Fibroblast of the aortic adventitia (primary cell): Measurements from ENCODE around the gene NXPH4. TPM values are rescaled to one million over a fixed set of nuclear protein-coding genes. Genes with fewer than 3 reads are reported as not detected.

Source experiments
- DNase-seq: peaks from one replicate; pipeline ENCODE4 v3.0.0-alpha.2; 2010; ENCODE audit warnings: low read depth
- H3K4me3 ChIP-seq: 2 replicates; pipeline ENCODE4 v1.5.1; 2011; ENCODE audit warnings: low read depth, mild to moderate bottlenecking, control low read depth, low read length, moderate library complexity
- total RNA-seq: library from RNA; depleted of rRNA; stranded (reverse); fragments of >200 nt; gene quantifications from 2 replicates; pipeline ENCODE4 v1.2.3, GENCODE V29; 2012; ENCODE audit warnings: low replicate concordance
- TF ChIP-seq, protein P1 (sequence below): IDR thresholded peaks from 2 replicates; pipeline ENCODE4 v1.5.1; 2011; ENCODE audit warnings: mild to moderate bottlenecking, low read length, control low read depth, inconsistent platforms; ENCODE audit not compliant: insufficient read depth

NXPH4 gene
- total RNA-seq, 1 donor = 1.9 TPM

DNA sequence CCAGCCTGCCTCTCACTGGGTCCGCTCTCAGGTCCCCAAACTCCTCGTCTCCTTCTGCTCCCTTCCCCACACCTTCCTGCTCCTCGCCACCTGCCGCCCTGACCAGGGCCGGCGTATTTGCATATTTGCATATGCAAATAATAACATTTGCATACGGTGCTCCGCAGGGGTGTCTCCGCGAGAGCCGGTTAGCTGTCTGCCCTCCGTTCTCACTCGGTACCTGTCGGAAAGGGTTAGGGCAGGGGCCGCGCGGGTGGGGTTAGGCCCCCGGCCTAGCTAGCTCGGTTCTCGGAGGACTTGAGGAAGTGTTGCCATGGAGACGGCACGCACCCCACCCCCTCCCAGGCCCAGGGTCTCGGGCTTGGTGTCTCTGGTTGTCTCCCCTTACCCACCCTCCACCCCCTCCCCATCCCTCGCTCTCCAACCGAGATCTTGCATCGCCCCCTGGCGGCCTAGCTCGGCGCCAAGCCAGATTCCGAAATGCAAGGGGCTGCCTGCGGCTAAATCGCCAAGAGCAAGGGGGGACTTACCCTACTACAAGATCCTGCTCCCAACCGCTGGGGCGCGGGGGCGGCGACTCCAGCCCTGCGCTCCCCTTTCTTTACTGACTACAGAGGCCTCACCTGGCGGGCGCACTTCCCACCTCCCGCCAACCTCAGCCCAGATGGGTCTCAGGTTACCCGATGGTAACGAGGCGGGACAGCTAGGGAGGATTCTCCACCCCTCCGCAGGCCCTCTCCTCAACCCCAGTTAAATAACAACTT lies 26.3 kb downstream of the NXPH4 start:
- peak overlapping the region; percentile 28 for H3K4me3 ChIP-seq
- DNase-seq = peak; percentile 37
- TF ChIP-seq, protein P1, sequence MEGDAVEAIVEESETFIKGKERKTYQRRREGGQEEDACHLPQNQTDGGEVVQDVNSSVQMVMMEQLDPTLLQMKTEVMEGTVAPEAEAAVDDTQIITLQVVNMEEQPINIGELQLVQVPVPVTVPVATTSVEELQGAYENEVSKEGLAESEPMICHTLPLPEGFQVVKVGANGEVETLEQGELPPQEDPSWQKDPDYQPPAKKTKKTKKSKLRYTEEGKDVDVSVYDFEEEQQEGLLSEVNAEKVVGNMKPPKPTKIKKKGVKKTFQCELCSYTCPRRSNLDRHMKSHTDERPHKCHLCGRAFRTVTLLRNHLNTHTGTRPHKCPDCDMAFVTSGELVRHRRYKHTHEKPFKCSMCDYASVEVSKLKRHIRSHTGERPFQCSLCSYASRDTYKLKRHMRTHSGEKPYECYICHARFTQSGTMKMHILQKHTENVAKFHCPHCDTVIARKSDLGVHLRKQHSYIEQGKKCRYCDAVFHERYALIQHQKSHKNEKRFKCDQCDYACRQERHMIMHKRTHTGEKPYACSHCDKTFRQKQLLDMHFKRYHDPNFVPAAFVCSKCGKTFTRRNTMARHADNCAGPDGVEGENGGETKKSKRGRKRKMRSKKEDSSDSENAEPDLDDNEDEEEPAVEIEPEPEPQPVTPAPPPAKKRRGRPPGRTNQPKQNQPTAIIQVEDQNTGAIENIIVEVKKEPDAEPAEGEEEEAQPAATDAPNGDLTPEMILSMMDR = peak; percentile 68

- TF ChIP-seq, protein P1 = peak; percentile 82
- DNase-seq = peak; percentile 72
- peak overlapping the region; percentile 44 for H3K4me3 ChIP-seq
These were observed 27.1 kb downstream of the NXPH4 start for GRCh38 chr12:57243521-57244311.

GRCh38 chr12:57244312-57244696 lies 27.7 kb downstream of the NXPH4 start:
- TF ChIP-seq, protein P1 = no peak
- no peak overlapping the region for H3K4me3 ChIP-seq
- no peak for DNase-seq

- TF ChIP-seq, protein P1 = no peak
- no peak overlapping the region for H3K4me3 ChIP-seq
- no peak for DNase-seq
These were observed 30.4 kb downstream of the NXPH4 start for GRCh38 chr12:57247041-57247440.

GRCh38 chr12:57248934-57249742 lies 32.5 kb downstream of the NXPH4 start:
- no peak overlapping the region for H3K4me3 ChIP-seq
- no peak for DNase-seq
- TF ChIP-seq, protein P1 = no peak

DNA sequence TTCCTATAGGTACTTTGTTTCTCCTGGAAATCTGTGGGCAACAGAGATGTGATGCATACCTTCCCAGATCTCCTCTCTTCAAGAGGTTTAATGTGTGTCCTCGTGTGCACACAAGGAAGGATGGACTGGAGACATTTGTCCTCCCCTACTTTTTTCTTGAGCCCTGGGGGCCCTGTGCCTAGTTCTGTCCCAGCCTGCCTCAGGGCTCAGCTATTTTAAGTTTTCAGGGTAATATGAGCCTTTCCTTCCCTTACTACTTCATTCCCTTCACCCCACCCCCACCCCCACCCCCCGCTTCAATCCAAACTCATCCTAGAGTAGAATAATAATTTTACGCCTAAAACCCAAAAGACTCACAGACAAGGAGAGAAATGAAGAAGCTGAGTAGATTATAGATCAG lies 33.9 kb downstream of the NXPH4 start:
- H3K4me3 ChIP-seq = no peak overlapping the region
- no peak for DNase-seq
- TF ChIP-seq, protein P1 = no peak
